ENCODE measurements around the gene KIAA1210.

The KIAA1210 gene

DNA sequence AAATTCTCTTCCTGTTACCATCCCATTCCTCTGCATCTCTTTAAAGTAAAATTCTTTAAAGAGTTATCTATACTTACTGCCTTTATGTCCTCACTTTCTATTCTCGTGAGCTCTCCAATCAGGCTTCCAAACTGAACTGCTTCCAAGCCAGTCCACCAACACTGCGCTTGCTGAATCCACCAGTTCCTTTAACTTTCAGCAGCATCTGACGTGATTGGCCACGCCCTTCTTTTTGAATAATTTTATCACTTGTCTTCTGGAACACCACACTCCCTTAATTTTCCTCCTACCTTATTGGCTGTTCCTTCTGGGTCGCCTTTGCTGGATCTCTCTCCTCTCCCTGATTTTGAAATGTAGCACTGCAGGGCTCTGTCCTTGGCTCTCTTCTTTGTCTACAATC is at the start of gene KIAA1210:
TSS of gene KIAA1210 (minus strand) at position 163 of the 400 bp plus-strand sequence. CDS start 4,170 bp downstream, outside the sequence.
- no peak for FAIRE-seq

DNA sequence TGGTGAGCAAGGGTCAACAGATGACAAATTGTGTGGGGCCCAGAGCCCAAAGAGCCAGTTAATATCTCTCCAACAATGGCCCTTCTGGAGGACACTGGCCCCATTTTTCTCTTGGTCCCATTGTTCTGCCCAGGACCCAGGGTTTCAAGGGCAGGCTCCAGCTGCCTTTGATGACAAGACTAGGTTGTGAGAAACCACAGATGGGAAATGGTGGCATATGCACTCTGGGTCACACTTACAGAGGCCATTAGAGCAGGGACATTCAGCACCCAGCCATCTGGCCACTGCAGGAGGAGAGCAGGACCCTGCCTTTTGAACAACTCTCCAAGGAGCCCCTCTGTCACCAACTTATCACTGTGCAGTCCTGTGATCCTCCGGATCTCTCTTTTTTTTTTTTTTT is 49.7 kb upstream of the KIAA1210 start:
- no peak for FAIRE-seq

DNA sequence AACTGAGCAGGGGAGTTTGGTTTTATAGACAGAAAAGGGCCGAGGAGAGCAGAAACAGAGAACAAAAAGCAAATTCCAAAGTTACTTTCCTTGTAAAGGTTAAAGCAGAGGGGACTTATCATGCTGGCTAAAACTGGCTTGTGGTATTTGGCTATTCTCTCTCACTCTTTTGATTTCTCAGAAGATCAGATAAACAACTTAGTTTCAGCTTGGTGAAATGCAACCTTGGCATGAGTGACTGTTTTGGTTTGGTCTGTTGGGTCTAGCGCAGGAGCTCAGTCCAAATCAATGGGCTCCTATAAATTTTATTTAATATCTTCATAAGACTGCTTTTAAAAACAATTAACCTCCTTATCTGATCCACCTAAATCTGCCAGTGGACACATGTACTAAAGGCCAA is 47.3 kb upstream of the KIAA1210 start:
- no peak for FAIRE-seq

DNA sequence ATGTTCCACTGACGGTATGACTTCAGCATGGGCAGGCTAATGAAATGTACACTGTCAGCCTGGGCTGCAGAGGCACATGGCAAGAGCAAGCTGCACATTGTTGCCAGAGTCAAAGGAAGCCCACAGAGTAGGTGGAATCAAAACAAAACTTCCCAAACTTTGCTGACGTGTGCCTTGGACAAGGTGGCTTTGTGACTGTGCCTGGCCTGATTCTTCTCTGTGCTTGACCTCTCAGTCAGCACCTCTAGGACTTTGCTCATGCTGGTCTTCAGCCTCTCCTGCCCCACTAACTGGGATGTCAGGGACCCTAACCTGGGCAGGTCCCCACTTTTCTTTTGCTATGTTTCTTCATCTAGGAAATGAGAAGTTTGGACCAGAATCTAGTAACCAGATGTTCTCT is 40.5 kb upstream of the KIAA1210 start:
- FAIRE-seq, result no peak

DNA sequence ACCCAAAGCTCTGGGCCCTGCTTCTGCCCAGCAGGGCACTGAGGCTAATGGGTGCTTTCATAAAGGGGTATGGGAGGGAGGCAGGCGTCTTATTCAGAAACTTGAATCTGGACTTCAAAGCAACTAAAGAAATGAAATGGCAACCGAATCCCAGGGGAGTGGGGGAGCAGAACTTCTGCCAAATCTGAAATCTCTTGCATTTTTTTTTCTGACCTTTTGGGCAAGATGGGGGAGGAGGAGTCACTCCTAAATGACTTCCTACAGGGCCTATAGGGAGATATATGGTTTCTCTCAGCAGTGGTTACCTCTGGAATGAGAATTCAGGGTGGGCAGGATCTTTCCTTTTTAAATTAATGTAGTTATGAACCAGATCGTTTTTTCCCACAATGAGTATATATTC is 30.6 kb upstream of the KIAA1210 start:
- FAIRE-seq, result no peak

DNA sequence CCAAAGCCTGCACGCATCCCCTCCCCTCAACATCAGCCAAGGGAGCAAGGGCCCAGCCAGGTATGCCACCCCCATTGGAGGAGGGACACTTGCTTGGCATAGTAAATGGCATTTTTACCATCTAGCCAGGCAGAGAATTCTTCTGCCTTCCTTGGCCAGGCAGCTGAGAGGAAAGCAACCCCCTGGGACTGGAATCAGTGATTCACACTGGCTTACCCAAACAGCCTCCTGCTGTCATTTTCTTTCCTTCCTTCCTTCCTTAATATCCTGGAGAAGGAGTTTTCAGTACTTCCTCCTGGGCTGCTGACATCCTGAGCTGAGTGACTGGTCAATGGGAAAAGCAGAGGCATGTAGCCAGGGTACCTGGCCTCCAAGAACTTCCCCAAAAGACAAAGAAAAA is 28.6 kb upstream of the KIAA1210 start:
- no peak for FAIRE-seq

DNA sequence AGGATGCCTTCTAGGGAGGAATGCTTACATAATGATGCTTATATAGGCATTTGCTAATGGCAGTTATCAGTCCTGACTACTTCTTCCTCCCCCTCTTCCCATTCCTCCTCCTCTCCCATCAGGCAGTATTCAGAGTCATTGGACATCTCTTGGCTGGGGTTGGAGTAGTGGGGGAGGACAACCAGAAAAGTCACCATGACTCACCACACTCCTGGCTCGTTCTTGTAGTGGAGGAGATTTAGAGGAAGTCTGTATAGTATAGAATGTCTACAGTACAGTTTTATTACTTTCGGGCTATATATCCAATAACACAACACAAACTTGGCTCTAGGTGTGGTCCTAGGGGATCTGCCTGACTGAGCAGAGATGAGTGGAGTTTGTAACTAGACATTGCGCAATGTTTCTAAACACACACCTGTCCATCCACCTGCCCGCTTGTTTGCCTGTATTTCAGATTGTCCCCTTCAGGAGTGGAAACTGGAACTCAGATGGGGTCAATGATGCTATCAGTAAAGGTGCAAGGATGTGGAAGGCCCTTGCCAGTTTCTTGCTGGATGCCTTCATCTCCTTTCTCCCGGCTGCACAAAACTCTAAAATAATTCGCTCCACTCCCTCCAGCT is 27.9 kb upstream of the KIAA1210 start:
- no peak for FAIRE-seq

DNA sequence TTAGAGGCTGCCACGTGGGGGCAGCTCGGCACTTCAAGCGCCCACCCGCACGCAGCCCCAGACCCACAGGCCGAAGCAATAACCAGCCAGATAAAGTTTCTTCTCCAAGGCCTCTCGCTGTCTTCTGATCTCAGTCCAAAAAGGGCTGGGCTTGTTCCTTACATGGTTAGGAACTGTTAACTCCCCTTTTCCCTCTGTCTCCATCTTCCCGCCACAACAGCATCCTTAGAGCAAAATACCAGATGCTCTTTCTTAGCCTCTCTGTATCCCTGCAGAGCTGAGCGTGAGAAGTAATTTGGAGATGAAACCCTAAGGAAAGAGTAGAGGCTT is 23.4 kb upstream of the KIAA1210 start:
- no peak for FAIRE-seq

DNA sequence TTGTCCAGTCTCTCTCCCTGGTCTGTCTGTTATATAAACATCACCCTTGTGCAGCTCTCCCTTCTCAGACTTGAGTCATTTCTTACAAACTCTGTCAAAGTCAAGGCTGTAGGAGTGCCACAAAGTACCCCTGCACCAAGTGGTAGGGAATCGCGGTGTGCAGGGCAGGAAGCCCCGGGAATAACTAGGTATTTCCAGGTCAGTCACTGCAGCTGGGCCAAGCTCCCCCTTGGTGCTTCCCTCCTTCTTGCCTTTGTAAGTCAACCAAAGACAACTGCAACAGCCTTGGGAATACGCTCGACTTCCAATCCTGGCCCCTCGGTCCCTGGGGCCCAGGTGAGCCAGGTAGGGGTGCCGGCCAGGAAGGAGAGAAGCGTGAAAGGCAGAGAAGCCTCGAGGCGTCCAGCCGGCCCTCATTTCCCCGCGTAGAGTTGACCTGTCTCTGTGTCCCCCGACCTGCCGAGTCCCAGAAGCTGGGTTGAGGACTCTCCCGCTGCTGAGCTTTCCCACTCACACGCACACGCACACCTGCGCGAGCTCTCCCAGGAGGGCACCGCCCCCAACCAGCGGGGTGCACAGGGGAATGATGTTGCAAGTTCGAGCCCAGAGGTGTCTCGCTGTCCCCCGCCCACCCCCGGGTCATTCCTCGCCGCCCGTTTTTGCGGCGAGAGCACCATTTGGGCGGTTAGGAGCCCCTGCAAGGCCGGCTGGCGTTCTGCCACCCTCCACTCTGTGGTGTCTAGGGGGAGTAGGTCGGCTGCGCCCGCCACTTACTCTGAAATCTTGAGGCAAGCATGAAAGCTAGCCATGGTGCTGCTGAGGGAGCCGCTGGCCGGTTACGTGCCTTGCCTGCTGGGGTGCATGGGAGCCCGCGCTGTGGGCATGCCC is 22.8 kb upstream of the KIAA1210 start:
- no peak for FAIRE-seq

DNA sequence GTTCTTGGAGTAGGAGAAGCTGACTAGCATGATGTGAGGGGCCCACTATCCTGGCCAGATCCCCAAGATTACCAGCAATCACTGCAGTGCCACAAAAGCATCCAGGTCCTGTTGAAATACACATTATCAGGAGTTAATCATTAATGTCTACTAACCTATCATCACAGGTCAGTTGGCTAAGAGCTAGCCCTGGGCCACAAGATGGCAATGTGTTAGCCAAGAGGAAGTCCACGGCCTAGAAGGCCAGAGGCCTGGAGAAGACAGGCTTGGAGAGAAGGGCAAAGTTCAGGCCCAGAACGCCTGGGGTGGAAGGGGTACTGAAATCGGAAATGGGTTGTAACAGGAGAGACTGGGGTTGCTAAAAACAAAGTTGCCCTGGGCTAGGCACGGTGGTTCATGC is 19.9 kb upstream of the KIAA1210 start:
- no peak for FAIRE-seq

DNA sequence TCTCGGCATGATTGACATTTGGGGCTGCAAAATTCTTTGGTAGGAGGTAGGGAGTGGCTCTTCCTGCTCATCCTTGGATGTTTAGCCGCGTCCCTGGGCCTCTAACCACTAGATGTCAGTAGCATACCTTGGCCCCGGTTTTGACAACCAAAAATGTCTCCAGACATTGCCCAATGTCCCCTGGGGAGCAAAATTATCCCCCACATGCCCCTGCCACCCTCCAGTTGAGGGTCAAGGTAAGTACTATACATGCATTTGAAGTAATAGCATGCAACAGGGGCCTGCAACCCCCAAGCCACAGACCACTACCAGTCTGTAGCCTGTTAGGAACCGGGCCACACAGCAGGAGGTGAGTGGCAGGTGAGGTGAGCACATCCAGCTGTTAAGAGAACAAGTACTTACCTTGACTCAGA is 17.6 kb upstream of the KIAA1210 start:
- no peak for FAIRE-seq

DNA sequence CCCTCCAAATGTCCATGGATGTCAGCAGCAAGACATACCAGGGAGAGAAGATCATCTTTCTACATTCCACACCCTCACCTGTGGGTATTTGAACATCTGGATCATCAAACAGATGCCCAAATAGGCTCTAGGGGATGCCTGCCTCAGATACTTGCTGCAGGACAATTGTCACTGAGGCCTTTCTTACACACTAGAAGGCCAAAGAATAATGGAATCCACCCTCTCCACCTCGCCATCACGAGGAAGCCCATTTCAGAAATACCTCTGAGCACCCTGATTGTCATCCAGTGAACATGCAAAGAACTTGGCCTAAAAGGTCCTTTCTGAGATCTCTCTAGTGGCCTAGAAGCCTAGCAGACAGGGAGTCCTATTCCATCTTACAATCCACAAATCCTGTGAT is 6.9 kb upstream of the KIAA1210 start:
- no peak for FAIRE-seq

DNA sequence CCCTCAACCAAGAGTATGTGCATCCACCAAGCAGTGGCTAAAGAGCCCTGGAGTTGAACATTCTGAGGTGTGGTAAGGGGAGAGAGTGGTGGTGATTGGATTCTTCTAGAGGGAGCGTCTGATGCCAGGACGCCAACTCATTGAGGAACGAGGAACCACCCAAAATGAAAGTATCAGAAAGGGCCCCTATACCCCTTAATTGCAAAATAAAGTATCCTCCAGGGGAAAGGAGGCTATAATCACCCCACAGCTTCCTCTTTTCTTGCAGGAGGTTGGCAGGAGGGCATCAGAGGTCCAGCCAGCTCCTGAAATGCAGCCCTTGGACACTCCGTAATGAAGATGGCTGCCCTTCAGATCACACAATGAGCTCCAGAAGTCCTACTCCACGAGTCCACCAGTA is 5.3 kb upstream of the KIAA1210 start:
- no peak for FAIRE-seq

DNA sequence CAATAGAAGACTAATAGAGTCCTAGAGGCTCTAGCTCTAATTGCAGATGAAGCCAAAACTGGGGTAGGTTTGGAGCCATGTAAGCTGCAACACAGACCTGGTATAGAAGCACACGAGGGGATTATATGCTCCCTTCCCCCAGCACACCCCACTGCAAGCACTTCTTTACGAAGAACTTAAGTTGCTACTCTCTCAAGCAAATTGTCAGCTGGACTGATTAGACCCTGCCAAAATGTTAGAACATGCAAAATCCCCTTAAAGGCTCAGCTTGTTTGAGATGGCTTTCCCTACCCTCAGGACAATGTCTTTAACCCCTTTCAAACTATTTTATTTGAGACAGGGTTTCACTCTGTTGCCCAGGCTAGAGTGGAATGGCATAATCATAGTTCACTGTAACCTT is 4.7 kb upstream of the KIAA1210 start:
- FAIRE-seq, result no peak

DNA sequence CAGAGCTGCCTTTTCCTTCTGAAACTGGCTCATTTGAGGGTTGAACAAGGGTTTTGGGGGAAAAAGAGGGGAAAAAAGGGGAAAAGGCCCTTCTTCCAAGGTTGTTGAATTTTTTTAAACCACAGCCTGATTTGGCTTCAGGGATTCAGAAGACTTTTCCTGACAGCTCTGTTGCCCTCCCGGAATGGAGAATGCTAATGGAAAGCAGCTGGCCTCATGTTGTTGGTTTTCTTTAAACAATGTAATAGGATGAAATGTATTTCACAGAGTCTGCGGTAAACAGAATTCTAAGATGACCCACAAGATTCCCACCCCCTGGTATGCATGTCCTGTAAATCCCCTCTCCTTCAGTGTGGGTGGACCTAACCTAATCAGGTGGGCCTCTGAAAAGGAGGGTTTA is 3.3 kb upstream of the KIAA1210 start:
- FAIRE-seq, result no peak

DNA sequence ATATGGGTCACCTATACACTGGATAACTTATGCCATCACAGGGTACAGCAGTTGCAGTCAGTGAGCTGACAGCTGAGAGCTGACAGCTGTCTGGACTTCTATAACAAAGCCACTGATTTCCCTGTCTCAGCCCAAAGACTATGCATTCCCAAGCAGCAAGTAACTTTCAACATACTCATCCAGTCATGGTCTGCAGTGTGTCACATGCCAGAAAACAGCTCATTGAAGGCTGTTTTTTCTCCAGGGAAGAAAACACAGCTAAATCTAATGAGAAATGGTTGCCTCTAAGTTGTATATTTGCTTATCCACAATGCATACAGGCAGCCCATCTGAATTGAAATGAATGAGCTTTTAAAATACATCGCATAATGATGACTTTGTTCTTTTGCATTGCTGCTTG is 6.3 kb downstream of the KIAA1210 start:
- no peak for FAIRE-seq

DNA sequence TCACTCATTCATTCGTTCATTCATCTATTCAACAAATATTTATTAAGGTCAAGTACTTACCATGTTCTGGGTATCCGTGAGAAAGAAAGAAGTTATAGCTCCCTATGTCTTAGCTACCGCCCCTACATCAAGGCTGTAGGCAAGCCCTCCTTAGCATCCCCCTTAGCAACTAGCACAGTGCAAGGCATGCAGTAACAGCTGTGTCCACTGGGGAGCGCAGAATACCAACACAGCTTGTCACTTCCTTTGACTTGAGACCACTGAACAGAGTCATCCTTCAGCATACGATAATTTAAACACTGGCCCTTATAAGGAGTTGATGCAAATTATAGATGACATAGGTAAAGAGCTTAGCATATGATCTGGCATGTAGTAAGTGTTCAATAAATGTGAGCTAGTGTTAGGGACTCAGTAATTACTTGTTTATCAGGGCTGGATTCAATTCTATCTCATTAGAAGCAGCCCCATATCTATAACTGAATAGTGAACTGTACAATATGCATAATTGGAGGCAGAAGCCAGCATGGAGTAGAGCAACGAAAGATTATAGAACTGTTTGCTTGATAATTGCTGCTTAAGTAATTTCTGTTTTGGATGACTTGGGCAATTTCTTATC is 8.7 kb downstream of the KIAA1210 start:
- no peak for FAIRE-seq

DNA sequence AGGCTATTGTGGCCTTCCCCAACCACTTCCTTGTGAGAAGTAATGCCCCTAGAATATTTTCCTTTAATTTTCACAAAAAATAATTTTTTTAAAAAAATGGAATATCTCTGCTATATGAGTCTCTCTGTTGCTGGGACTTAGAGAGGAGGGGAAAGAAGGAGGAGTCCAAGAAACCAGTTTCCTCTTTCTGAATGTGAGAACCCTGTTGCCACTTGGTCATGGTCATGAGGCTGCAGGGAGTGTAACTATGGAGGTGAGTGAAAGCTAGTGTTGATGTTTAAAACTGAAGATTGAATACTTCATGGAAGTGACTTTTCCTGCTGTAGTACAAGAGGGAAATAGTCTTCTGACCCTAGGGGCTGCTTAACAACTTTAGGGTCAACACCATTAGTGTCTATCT is 20.4 kb downstream of the KIAA1210 start:
- FAIRE-seq, result no peak

DNA sequence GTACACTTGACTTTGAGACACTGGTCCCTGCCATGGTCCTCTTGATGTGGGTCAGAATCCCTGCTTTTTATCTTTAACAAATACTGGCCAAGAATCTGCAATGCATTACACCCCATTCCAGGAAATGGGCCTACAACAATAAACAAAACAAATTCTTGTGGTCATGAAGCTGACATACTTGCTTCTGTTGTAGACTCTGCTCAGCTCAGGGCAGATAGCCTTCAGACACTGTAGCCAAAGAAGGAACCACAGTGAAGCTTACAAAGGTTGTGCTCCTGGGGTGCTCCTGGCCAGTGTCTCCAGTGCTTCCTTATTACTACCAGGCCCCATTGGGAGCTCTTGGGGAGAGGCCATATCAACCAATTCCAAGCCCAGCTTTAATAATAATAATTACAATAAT is 21.8 kb downstream of the KIAA1210 start:
- FAIRE-seq, result no peak

DNA sequence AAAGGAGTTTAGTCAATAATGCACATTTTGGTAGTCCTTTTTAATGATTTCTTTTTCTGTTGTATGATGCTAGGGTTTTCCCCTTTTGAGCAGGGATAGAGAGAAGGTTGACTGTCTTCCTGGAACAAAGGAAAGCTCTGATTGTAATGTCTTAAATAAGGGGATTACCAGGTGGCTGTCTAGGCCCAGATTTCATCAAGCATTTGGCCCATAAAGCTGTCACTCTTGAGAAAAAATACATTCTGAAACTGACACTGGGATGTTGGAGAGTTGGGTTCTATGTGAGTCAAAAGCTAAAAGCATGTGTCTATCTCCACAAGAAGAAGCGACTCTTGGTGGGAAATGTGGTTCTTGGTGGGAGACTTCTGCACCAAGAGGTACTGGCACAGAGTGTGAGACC is 26.4 kb downstream of the KIAA1210 start:
- FAIRE-seq, result no peak

DNA sequence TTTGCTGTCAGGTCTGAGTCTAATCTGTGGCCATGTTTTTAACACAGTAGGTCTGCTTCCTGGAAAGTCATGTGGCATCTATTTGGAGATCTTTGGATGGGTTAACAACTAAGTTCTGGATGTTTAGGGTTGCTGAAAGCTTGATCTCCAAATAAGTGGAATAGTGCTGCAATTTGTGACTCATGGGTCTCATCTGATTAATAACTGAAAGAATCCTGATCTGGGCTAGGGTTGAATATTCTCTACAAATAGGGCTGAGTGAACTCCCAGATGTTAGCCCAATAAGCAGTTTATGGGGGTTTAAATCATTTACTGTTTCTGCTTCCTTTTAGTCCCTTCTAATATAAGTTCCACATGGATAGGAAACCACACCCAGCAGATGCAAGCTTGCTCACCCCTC is 31.7 kb downstream of the KIAA1210 start:
- FAIRE-seq, result no peak

DNA sequence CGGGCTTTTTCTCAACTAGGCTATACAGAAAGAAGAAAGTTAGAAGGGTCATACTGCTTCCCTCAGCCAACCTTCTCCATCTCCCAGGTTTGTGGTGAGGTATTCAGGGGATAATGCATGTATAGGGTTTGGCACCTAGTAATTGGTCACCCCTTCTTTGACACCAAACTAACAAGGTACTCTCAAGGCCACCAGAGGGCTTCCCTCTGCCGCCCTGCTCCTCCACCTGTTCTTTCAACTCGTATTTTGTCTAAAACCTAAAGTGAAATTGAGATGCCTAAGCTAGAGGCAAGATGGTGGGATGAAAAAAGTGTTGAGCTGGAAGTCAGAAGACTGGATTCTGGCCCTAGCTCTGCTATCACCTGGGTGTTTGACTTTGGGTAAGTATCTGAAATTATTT is 32.8 kb downstream of the KIAA1210 start:
- no peak for FAIRE-seq

DNA sequence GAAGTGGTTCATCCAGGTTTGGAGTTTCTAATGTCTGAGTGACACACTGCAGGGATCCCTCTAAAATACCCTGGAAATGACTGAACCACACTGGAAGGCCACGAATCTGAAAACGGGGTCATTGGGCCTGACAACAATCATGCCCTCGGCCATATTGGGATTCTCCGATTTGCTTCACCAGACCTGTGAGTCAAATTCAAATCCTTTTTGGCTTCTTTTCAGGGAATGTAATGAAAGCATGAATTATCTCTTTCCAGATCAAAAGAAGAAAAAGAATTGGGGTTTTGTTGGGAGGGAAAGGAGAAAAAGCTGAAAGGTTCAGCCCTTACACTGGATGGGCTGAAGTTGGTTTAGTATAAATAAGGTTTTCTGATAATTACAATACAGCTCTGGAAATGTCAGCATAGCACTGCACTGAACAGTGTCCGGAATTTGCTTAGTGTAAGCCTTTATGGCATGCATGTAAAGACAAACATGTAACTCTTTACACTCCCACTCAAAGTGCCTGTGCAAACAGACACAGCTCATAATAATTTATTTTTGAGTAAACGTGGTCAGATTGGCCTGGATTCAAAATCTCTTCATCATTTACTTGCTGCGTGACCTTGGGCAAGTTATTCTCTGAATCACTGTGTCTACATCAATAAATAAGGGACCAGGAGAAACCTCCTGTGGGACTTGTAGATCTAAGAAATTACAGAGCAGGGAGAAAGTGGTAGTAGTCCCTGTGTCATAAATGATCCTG is 33.4 kb downstream of the KIAA1210 start:
- FAIRE-seq, result no peak
